Central memory CD8-positive, alpha-beta T cell (primary cell): ENCODE data around the gene CASP8AP2.
"Not testable (repeated sequence)": the region's sequence is repeated elsewhere in the genome, so short reads cannot be mapped to it uniquely, and the experiment has no call there.

Source experiments
- ATAC-seq: fragments of 150-1000 bp; cut with Tn5 transposase; replicated peaks from 2 replicates; pipeline ENCODE4 v1.10.0; 2022; ENCODE audit warnings: mild to moderate bottlenecking, moderate FRiP score, moderate number of reproducible peaks; ENCODE audit not compliant: poor library complexity, severe bottlenecking; ENCODE audit errors: extremely low read depth
- DNase-seq, 2 donors: peaks; one replicate each; pipeline ENCODE4 v3.0.0; 2021; ENCODE audit warnings: low spot score in 2 of 2
- H3K27ac Mint-ChIP-seq: one replicate; pipeline ENCODE4 v1.8.0; 2022; ENCODE audit warnings: low read depth, mild to moderate bottlenecking, moderate library complexity, mixed read lengths
- H3K27me3 Mint-ChIP-seq: one replicate; pipeline ENCODE4 v1.8.0; 2022; ENCODE audit warnings: mixed read lengths
- H3K36me3 Mint-ChIP-seq: one replicate; pipeline ENCODE4 v1.8.0; 2022; ENCODE audit warnings: mild to moderate bottlenecking, moderate library complexity, mixed read lengths; ENCODE audit not compliant: insufficient read depth
- H3K4me1 Mint-ChIP-seq: one replicate; pipeline ENCODE4 v1.8.0; 2022; ENCODE audit warnings: mixed read lengths
- H3K4me3 Mint-ChIP-seq: one replicate; pipeline ENCODE4 v1.8.0; 2022; ENCODE audit warnings: mild to moderate bottlenecking, moderate library complexity, mixed read lengths
- H3K9me3 Mint-ChIP-seq: one replicate; pipeline ENCODE4 v1.8.0; 2022; ENCODE audit warnings: mixed read lengths

CASP8AP2 gene

DNA sequence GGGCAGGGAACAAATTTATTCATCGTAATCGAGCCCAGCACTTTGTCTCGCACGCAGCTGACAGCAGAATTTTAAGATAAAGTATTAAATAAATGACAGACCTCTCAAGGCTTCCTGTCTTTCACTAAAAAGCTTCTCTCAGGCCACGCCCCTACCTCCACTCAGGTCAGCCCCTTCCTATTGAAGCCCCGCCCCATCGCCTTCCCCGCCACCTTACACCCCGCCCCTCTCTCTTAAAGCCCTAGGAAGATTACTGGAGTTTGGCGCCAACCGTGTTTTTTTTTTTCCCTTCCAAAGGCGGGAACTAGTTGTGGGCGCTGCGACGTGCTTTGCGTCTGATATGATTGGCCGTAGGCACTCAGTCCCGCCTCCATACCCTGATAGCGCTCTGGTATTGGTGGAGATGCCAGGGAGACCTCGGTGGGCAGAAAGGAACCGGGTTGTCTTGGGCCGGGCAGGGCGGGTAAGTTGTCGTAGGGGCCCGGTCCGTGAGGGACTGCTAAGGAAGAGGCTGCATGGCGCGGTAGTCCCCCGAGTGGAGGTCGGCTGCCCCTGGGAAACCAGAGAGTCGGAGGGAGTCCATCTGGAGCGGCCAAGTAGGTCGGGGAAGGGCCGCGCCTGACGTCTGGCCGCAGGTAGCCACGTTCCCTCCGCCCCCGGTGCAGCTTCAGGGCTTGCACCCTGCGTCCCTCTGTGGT lies at the start of gene CASP8AP2:
CASP8AP2 (plus strand) TSS at position 409 of the 698 bp plus-strand sequence.
- DNase-seq (peak; percentile 87 to 93), ATAC-seq (peak; percentile 94)
- H3K36me3 Mint-ChIP-seq: peaks cover 32% of the 10 kb centered on the region
- H3K4me3 Mint-ChIP-seq: peak within 1 kb of the TSS; percentile 98
- H3K4me1 Mint-ChIP-seq: peaks cover 26% of the 10 kb centered on the region
- H3K27ac Mint-ChIP-seq: peak within 1 kb of the TSS; percentile 96
- no peaks in the 10 kb centered on the region for H3K27me3 Mint-ChIP-seq
- H3K9me3 Mint-ChIP-seq: no peaks in the 10 kb centered on the region

DNA sequence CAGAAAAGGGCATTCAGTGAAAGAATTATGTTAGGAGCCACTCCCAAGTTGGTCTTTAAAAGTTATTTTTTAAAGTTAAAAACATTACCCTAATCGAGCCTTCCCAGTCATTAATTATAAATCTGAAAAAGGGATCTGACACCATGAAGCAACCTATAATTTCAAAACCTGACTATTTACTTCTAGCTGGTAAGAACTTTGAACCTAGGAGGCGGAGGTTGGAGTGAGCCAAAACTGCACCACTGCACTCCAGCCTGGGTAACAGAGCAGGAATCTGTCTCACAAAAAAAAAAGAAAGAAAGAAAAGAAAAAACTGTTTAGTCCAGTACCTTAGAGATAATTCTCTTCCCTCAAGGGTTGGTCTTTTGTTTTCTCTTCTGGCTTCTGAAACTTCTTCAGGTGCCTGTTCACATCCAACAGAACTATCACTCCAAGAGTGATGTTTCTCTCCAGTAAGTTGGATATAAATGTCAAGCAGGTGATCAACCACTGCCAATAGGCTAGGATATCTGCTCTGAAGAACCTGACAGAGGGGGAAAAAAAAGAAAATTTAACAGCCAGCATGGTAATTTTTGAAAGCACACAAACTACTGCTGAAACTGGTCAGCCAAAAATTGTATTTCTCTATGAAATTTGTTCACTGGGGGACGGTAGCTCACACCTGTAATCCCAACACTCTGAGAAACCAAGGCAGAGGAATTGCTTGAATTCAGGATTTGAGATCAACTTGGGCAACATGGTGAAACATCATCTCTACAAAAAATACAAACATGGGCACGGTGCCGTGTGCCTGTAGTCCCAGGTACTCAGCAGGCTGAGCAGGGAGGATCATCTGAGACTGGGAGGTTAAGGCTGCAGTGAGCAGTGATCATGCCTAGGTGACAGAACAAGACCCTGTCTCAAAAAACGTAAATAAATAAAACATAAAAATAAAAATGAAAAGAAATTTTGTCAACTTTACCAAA lies 48.3 kb upstream of the CASP8AP2 start:
- no peaks in the 10 kb centered on the region for H3K4me1 Mint-ChIP-seq
- H3K9me3 Mint-ChIP-seq: no peaks in the 10 kb centered on the region
- peaks cover 45% of the 10 kb centered on the region for H3K36me3 Mint-ChIP-seq
- H3K27ac Mint-ChIP-seq: no peak overlapping the region
- H3K4me3 Mint-ChIP-seq: no peak overlapping the region
- H3K27me3 Mint-ChIP-seq: no peaks in the 10 kb centered on the region
- ATAC-seq (no peak), DNase-seq (no peak)

- Mint-ChIP-seq H3K4me3 (no peak overlapping the region), H3K27ac (no peak overlapping the region), H3K4me1 (no peaks in the 10 kb centered on the region), H3K9me3 (no peaks in the 10 kb centered on the region), H3K27me3 (no peaks in the 10 kb centered on the region), H3K36me3 (peaks cover 53% of the 10 kb centered on the region)
- no peak for ATAC-seq
- DNase-seq: no peak
These were observed 47.5 kb upstream of the CASP8AP2 start for GRCh38 chr6:89782222-89782621.

GRCh38 chr6:89783293-89783692 lies 46.4 kb upstream of the CASP8AP2 start:
- not testable (repeated sequence) for H3K9me3 Mint-ChIP-seq, ATAC-seq, DNase-seq, H3K27me3 Mint-ChIP-seq, H3K4me3 Mint-ChIP-seq, H3K4me1 Mint-ChIP-seq, H3K27ac Mint-ChIP-seq
- H3K36me3 Mint-ChIP-seq: peaks cover 59% of the 10 kb centered on the region

GRCh38 chr6:89784838-89785237 lies 44.8 kb upstream of the CASP8AP2 start:
- H3K27me3 Mint-ChIP-seq: no peaks in the 10 kb centered on the region
- H3K36me3 Mint-ChIP-seq: peaks cover 63% of the 10 kb centered on the region
- ATAC-seq (no peak), DNase-seq (no peak)
- no peaks in the 10 kb centered on the region for H3K4me1 Mint-ChIP-seq
- H3K4me3 Mint-ChIP-seq: no peak overlapping the region
- no peaks in the 10 kb centered on the region for H3K9me3 Mint-ChIP-seq
- no peak overlapping the region for H3K27ac Mint-ChIP-seq

DNA sequence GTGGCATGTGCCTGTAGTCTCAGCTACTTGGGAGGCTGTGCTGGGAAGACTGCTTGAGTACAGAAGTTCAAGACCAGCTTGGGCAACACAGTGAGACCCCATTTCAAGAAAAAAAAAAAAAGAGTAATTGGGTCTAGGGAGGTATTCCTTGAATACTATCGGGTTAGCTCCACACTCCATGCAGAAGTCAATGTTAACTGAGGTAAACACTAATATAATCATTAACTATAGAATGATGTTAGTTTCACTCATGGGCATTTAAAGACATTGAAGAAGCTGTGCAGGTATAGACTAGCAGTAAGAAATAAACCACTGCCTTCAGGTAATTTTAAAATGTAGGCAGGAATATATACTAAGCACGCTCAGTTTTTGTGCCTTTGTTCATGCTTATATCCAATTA lies 42.7 kb upstream of the CASP8AP2 start:
- no peaks in the 10 kb centered on the region for H3K9me3 Mint-ChIP-seq
- H3K27me3 Mint-ChIP-seq: no peaks in the 10 kb centered on the region
- no peak overlapping the region for H3K4me3 Mint-ChIP-seq
- peaks cover 60% of the 10 kb centered on the region for H3K36me3 Mint-ChIP-seq
- no peak for ATAC-seq
- DNase-seq: no peak
- H3K27ac Mint-ChIP-seq: no peak overlapping the region
- no peaks in the 10 kb centered on the region for H3K4me1 Mint-ChIP-seq

- DNase-seq: no peak
- ATAC-seq: no peak
- no peak overlapping the region for H3K27ac Mint-ChIP-seq
- H3K4me1 Mint-ChIP-seq: peaks cover under 1% of the 10 kb centered on the region
- no peak overlapping the region for H3K4me3 Mint-ChIP-seq
- no peaks in the 10 kb centered on the region for H3K9me3 Mint-ChIP-seq
- peaks cover 58% of the 10 kb centered on the region for H3K36me3 Mint-ChIP-seq
- H3K27me3 Mint-ChIP-seq: no peaks in the 10 kb centered on the region
These were observed 41.9 kb upstream of the CASP8AP2 start for GRCh38 chr6:89787660-89788328.

DNA sequence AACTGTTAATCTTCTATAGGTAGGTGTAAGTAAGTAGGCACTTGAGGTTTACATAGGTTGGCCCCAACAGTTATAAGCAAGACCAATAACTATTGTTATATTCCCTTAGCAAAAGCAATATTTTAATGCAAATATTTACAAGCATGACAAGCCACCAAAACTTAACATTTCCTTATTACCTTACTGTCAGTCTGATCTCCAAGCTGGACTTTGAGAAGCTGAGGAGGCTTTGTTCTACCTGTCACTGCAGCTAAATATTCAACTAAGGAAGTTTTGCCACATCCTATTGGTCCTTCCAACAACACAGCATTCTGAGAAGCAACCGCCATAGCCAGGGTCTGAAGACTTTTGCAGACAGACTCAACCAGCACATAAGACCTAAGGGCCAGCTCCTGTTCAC lies 39.7 kb upstream of the CASP8AP2 start:
- Mint-ChIP-seq H3K4me3 (no peak overlapping the region), H3K4me1 (peaks cover 22% of the 10 kb centered on the region), H3K27ac (no peak overlapping the region), H3K36me3 (peaks cover 43% of the 10 kb centered on the region), H3K27me3 (no peaks in the 10 kb centered on the region), H3K9me3 (no peaks in the 10 kb centered on the region)
- DNase-seq: no peak
- ATAC-seq: no peak

GRCh38 chr6:89790403-89790802 lies 39.3 kb upstream of the CASP8AP2 start:
- H3K4me3 Mint-ChIP-seq: no peak overlapping the region
- peaks cover 39% of the 10 kb centered on the region for H3K36me3 Mint-ChIP-seq
- H3K27ac Mint-ChIP-seq: no peak overlapping the region
- H3K27me3 Mint-ChIP-seq: no peaks in the 10 kb centered on the region
- no peak for ATAC-seq
- H3K9me3 Mint-ChIP-seq: no peaks in the 10 kb centered on the region
- no peak for DNase-seq
- H3K4me1 Mint-ChIP-seq: peaks cover 26% of the 10 kb centered on the region

DNA sequence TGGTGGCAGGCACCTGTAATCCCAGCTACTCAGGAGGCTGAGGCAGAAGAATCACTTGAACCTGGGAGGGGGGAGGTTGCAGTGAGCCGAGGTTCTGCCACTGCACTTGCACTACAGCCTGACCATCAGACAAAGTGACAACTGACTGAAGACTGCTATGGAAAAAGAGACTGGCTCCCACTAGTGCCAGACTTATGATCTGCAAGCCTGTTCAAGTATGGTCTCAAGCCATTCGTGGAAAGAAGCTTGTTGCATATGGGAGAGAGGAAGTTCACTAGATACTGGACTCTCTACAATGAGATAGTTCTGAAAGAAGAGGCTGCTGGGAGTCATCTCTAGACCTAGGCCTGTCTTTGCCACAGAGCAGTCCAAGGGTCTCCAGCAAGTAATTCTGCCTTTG lies 36.8 kb upstream of the CASP8AP2 start:
- Mint-ChIP-seq H3K4me1 (peaks cover 27% of the 10 kb centered on the region), H3K27ac (peak overlapping the region; percentile 80), H3K9me3 (no peaks in the 10 kb centered on the region), H3K4me3 (peak overlapping the region; percentile 16), H3K27me3 (no peaks in the 10 kb centered on the region), H3K36me3 (peaks cover 25% of the 10 kb centered on the region)
- DNase-seq (no peak), ATAC-seq (no peak)

GRCh38 chr6:89793586-89793985 lies 36.1 kb upstream of the CASP8AP2 start:
- Mint-ChIP-seq H3K9me3 (no peaks in the 10 kb centered on the region), H3K27me3 (no peaks in the 10 kb centered on the region), H3K36me3 (peaks cover 22% of the 10 kb centered on the region), H3K4me3 (no peak overlapping the region), H3K27ac (peak overlapping the region; percentile 80), H3K4me1 (peaks cover 27% of the 10 kb centered on the region)
- no peak for DNase-seq
- no peak for ATAC-seq

DNA sequence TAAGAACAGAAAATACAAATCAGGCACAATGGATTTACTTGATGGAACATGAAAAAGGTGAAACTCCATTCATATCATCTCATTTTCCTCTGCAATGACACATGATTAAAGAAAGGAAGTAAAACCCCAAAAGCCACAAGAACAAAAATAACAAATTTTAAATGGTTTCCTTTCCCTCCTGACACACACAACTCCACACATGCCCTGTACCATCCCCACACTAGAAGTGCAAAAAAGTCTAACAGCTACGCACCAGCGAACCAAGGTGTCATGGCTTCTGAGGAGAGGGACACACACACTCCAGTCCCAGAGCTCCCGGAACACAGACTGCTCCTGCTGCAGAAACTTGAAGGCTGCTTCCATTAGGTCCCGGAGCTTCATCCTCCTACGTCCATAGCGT lies 35.4 kb upstream of the CASP8AP2 start:
- Mint-ChIP-seq H3K9me3 (no peaks in the 10 kb centered on the region), H3K4me3 (peak overlapping the region; percentile 49)

More for the DNA sequence above, 35.4 kb upstream of the CASP8AP2 start:
- Mint-ChIP-seq H3K27me3 (no peaks in the 10 kb centered on the region), H3K27ac (peak overlapping the region; percentile 80), H3K4me1 (peaks cover 27% of the 10 kb centered on the region), H3K36me3 (peaks cover 18% of the 10 kb centered on the region)
- peak; percentile 49 for ATAC-seq
- DNase-seq: no peak
